Measurements from ENCODE around the gene CCDC92. TPM values are rescaled to one million over a fixed set of nuclear protein-coding genes. Genes with fewer than 3 reads are reported as not detected.
"Not testable (repeated sequence)": the region's sequence is repeated elsewhere in the genome, so short reads cannot be mapped to it uniquely, and the experiment has no call there.

CCDC92 gene
- polyA plus RNA-seq, 3 donors, result 44.6 to 51.9 (median 48.4) TPM

DNA sequence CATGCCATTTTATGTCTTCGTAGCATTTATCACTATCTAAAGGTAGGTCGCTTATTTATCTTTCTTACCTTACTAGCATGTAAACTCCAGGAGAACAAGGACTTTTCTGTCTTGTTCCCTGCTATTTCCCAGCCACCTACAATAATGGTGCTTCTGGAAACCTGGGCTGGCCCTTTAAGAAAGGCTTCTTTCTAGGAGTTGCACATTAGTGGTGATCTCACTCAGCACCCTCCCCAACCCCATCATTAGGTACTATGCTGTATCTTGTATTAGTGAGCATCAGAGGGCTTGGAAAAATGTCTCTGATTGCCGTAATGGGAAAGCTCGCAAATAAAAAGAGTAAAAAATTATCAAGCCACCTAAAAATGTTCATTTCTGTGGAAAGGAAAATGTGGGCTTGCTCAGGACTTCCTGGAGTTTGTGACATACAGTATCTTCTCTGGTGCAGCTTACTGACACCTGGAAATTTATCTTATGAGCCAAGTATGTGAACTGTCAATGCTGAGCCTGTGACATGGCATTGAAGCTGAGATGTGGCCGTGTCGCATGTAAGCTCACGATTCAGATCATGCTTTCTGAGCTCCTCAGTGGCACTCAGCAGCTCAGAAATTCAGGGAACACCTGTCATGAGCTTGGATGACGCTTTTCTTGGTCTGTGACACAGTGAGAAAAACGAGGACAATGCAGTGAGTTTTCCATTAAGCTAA, 12.4 kb downstream of the CCDC92 start:
- no peak for DNase-seq (ENCODE audit: extremely low read depth in 1 of 11, low read depth in 9 of 11, low spot score in 4 of 11)

DNA sequence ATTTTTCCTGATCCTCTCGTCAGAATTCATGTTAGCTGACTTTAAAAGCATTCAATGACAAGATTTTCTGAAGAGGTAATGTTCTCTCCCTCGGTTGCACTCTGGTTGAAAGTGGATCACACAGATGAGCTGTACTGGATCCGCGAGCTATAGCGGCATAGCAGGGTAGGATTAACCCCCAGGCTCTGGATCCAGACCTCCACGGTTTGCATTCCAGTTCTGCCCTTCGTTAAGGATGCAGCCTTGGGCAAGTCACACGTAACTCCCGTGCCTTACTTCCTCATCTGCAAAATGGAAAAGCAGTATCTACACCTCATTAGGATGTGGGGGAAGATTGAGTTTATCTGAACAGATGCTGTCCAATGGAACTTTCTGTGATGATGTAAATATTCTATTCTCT, 13.8 kb downstream of the CCDC92 start:
- DNase-seq (ENCODE audit: extremely low read depth in 1 of 11, low read depth in 9 of 11, low spot score in 4 of 11), result no peak

DNA sequence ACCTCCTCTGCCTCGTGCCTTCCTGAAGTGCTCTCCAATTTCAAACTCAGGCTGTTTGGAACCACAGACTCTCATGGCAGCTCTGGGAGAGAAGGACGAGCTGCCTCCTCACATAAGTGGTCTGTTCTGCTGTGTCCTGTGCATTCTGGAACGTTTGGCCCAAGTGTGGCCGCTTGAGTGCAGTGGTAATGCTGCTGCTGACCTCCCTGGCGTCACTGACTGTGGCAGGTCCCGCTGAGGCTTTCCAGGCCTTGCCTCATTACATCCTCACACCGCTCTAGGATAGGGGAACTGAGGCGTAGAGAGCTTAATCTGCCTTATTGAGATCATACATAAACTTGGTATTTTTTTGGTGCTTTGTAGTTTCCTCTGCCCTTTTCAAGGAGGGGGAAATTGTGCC, 14.2 kb downstream of the CCDC92 start:
- DNase-seq (ENCODE audit: extremely low read depth in 1 of 11, low read depth in 9 of 11, low spot score in 4 of 11), result no peak

DNA sequence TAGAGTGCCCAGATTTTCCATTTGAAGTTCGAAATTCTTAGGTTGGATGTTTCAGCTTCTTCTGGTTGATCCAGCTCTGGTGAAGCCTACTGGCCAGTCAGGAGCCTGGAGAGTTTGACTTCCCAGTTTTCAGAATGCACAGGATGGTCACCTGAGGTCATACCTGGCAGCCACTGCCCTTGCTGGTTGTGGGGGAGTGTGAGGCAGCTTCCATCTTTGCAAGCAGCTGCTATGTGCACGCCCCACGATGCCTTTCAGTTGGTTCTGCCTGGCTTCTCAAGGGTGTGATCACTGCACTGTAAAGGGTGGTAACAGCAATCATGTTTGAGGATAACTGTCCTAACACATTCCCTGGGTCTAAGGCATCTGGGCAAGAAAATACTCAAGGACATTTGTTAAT, 15.4 kb downstream of the CCDC92 start:
- DNase-seq (ENCODE audit: extremely low read depth in 1 of 11, low read depth in 9 of 11, low spot score in 4 of 11), result peak in 2 of 11 donors; percentile 5 to 23

DNA sequence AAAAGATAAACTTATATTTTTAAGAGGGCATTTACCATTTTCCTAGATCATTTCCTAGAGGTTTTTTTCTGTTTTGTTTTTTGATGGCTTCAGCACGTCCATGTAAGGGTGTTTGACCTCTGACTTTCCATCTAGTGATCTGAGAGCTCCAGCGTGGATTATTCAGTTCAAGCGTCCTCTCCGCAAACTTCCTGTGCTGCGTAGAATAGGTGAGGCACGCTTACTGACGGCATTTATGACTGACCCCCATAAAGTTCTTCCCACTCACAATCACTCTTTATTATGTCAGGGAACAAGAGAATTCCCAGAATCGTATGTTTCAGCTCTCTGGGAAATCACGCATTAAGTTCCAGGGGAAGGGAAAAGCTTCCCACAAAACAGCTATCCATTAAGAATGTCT, 16.4 kb downstream of the CCDC92 start:
- no peak for DNase-seq (ENCODE audit: extremely low read depth in 1 of 11, low read depth in 9 of 11, low spot score in 4 of 11)

DNA sequence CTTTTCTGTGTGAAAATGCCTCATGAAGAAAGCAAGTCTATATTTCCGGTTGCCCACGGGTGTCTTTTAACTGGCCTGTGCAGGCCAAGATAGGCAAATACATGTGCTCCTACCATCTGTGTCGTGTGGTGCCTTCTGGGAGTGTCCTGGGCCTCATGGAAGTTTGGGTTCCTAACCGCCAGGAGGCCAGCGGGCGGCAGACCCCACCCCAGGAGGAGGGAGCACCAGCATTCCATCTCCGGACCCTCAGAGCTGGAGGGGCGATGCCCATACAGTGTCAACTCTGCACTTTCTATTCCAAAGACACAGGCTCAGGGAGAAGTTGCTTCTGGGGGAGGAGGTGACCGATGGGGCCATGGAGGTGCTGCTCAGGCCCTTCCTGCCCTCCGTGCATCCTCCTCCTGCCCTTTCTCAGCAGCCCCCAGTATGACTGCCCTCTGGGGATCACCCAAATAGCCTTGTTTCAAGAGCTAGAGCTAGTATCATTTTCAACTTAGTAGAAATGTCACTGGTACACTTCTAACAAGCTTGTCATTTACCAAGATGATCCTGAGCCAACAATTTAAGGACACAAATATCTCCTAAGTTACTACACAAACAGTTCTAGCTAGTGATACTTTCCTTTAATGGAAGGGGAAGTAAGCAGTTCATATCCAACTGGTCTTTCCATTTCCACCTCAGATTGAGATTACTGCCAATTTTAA, 17.8 kb downstream of the CCDC92 start:
- DNase-seq (ENCODE audit: extremely low read depth in 1 of 11, low read depth in 9 of 11, low spot score in 4 of 11), result no peak

DNA sequence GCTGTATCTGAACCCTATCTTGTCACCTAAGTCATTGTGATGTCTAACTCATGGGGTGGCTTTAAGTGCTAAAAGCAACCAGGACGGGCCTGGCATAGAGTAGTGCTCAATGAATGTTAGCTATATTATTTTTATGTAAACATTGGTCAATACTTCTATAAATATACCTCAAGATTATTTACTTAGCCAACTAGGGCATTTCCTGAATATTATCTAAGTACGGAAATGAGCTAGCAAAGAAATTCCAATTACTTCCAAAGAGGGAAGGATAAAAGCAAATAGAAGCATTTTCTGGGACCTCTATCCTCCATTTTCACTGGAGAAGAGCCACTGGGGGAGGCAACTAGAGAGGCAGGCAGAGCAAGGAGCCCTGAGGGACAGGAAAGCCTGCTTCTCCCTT, 20.6 kb downstream of the CCDC92 start:
- DNase-seq (ENCODE audit: extremely low read depth in 1 of 11, low read depth in 9 of 11, low spot score in 4 of 11), result no peak

DNA sequence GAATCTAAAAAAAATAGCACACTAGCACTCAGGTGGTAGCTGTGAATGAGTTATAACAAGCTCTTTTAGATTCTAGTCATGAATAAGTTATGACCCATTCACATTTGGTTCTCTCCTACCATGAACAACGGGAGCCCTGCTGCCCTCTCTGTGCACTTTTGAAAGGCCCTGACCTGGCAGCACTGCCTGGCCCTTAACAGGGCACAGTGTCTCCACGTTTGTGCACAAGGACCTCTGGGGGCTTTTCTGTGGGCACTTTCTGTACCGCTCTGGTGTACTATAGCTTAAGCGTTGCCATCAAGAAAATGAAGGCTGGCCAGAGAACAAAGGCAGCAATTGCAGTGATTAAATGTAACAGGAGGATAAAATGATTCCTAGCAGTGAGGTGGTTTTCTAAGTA, 21.2 kb downstream of the CCDC92 start:
- no peak for DNase-seq (ENCODE audit: extremely low read depth in 1 of 11, low read depth in 9 of 11, low spot score in 4 of 11)

DNA sequence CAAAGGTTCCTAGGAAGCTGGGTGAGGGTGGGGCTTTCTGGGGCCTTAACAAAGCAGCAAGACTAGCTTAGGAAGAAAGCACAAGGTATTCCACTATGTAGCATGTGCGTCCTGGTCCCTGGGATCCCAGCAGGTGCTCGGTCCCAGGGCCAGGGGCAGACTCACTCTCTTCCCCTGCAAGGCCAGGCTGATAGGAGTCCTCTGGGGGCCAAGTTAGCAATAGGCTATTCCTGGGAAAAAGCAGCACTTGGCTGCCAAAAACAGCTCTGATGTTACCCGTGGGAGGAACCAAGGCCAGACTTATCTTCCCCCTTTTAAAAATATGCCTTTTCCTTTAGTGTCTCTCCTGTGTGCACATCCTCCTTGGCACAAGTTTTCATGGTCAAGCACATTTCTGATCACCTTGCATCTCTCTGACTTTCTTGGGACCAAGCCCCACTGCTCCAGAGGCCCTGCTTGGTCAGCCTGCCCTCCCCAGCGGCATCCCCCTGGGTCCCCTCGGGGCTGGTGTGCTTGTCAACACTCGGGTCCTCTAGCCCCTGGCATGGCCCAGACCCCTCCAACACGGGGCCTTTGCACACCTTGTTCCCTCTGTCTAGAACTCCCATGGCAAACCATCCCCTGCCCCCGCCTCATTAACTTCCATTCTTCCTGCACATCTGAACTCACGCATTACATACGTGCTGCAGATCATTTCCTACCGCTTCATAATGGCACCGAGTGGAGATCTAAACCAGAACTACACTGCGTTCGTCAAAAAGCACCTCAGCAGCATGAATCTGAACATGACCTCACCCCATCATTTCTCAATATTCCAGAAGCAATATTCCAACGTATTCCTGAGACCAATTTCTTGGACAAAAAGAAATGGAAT, 21.9 kb downstream of the CCDC92 start:
- DNase-seq (ENCODE audit: extremely low read depth in 1 of 11, low read depth in 9 of 11, low spot score in 4 of 11), result no peak

DNA sequence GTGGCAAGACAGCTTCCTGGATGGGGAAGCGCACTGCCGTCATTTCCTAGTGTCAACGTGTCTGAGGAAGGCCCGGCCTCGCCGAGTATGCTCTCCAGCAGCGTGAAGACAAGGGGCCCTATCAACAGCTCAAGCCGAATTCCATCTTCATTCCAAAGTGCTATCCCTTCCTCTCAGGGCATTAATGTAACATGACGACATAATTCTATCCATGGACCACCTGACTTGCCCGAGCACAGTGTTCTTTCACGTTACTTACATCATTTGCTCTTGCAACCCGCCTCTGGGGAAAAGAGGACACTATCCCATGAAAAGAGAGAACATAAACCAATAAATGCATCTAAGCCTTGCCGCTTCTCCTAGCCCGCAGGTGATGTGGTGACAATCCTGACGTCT, 22.9 kb downstream of the CCDC92 start:
- no peak for DNase-seq (ENCODE audit: extremely low read depth in 1 of 11, low read depth in 9 of 11, low spot score in 4 of 11)

DNA sequence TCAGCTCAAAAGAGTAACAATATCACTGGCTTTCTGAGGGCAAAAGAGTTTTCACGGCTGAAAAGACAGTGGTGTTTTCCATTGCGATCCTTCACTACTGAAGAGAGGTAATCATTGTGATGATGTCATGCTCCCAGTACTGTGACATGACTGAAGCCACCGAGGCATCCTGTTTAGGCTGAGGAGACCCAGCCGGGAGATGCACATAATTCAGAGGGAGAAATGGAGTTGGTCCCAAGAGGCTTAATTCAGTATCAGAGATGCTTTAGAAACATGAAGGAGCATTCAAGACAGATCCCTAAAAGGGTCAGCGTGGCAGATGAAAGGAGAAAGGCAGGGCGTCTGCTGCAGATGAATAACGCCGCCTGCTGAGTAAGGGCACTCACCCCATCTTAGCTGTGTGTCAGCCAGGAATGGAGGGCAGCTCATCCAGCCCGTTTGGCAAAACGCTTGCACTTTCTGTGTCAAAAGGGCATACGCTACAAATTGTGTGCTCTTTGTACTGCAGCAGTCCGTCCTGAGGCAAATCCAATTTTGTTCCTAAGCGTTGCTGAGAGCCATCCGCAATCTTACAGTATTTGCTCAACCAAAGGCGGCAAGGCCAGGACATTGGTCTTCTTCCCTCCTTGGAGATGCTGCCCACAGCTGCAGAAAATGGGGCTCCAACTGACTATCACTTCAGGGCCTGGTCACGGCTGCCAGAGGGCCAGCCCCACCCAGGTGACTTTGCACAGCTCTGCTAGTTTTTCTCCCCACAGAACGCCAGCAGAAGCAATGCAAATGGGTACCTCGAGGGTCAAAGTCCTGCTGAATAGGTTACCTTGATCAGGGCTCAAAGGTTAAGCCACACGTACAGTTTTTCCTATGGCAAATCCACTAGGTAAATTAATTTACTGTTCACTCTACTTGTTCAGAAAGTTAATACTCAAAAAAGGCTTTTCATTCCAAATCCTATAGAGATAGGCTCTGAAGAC, 23.5 kb downstream of the CCDC92 start:
- no peak for DNase-seq (ENCODE audit: extremely low read depth in 1 of 11, low read depth in 9 of 11, low spot score in 4 of 11)

DNA sequence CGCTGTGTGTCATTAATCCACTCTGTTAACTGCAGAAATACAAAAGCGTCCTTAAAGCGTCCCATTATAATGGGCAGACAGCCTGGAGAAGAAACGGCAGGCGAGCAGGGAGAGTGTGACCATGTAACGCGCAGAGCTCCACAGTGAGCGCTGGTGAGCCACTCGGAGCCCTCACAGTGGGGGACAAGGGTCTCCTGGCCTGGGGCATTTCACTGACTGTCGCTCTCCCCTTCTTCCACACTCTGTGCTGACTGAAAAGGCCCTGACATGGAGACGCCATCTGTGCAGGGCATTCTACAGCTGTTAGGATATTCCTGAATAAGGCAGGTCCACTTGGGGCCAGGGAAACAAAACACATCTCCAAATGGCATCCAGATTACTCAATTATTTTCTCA, 24.2 kb downstream of the CCDC92 start:
- DNase-seq (ENCODE audit: extremely low read depth in 1 of 11, low read depth in 9 of 11, low spot score in 4 of 11), result no peak

DNA sequence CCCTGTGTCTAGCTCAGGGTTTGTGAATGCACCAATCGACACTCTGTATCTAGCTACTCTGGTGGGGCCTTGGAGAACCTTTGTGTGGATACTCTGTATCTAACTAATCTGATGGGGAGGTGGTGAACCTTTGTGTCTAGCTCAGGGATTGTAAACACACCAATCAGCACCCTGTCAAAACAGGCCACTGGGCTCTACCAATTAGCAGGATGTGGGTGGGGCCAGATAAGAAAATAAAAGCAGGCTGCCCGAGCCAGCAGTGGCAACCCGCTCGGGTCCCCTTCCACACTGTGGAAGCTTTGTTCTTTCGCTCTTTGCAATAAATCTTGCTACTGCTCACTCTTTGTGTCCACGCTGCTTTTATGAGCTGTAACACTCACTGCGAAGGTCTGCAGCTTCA, 25.1 kb downstream of the CCDC92 start:
- DNase-seq (ENCODE audit: extremely low read depth in 1 of 11, low read depth in 9 of 11, low spot score in 4 of 11), result not testable (repeated sequence)

DNA sequence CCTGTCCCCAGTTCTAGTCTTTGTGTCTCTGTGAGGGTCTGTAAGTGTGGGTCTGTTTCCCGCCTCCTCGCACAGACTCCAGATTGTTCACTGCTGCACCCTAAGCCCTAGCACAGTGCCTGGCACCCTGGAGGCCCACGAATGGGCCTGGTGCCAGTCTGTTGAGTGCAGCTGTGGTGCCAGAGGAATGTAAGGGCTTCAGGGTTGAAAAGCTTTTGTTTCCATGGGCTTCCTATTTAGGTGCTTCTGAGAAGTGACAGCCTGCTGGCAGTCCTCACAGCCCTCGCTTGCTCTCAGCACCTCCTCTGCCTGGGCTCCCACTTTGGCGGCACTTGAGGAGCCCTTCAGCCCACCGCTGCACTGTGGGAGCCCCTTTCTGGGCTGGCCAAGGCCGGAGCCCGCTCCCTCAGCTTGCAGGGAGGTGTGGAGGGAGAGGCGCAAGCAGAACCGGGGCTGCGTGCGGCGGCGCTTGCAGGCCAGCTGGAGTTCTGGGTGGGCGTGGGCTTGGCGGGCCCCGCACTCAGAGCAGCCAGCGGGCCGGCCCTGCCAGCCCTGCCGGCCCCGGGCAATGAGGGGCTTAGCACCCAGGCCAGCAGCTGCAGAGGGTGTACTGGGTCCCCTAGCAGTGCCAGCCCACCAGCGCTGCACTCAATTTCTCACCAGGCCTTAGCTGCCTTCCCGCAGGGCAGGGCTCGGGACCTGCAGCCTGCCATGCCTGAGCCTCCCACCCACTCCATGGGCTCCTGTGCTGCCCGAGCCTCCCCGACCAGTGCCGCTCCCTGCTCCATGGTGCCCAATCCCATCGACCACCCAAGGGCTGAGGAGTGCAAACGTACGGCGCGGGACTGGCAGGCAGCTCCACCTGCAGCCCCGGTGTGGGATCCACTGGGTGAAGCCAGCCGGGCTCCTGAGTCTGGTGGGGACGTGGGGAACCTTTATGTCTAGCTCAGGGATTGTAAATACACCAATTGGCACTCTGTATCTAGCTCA, 25.8 kb downstream of the CCDC92 start:
- DNase-seq (ENCODE audit: extremely low read depth in 1 of 11, low read depth in 9 of 11, low spot score in 4 of 11), result not testable (repeated sequence)

DNA sequence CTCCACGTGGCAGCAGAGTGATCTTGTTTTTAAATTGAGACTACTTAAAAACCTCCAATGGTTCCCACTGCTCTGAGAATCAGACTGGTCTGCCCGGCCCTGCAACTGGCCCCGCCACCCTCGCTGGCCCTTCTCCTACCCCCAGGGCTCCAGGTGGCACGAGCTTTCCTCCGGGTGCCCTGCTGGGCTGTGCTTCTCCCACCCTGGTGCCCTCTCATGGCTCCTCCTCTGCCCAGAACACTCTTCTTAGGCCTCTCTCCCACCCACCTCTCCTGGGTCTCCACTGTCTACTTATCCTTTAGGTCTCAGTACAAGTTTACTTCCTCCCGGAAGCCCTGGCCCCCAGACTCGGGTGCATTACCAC, 26.5 kb downstream of the CCDC92 start:
- no peak for DNase-seq (ENCODE audit: extremely low read depth in 1 of 11, low read depth in 9 of 11, low spot score in 4 of 11)

DNA sequence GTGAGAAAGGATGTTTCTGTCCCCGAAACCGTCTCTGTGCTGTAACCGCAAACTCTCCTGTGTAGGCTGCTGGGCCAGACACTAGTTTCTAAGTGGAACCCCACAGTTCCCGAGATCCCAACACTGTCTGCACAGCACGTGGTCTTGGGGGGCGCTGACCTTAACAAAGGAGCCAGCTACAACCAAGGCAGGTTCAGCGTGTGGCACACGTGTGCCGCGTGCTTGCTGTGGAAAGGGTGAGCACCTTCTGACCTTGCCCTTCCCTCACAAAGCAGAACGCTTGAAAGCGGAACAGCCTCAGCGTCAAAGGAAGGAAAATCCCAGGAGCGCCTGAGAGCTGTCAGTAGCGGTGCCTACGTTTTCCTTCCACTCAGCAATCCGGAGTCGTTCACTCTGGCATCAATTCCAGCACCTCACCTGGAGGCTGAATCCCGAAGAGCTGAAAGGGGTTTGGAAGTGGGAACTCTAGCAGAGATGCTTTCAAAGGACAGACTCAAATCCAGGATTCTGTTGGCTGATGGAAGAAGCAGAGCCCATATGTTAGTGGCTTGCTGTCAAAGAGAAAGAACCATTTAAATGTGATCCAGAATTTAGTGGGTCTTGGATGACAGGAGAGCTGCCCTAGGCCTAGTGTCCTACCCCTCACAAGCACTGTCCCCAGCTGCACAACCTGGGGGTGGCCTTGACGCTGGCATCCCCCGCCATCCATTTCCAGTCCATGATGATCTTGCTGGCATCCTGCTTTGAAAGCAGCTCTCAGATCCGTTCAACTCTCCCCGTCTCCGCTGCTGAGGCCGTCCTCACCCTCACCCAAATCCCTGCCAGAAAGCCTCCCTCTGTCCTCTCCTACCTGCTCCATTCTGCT, 27.1 kb downstream of the CCDC92 start:
- no peak for DNase-seq (ENCODE audit: extremely low read depth in 1 of 11, low read depth in 9 of 11, low spot score in 4 of 11)

DNA sequence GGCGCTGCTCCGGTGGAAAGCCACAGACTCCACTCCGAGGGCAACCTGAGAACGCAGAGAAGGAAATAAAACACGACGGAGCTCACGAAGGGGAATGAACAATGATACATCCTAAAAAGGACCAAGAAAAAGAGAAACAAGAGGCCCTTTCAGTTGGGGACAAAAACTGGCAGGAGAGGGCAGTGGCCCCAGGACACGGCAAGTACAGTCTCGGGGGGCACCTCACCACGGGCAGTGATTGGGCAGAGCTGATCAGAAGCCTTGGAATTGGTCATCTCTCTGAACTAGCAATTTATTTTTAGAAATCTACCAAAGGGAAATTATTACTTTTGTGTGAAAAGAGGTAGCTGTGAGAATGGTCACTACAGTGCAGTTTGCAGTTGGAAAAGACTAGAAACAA, 27.9 kb downstream of the CCDC92 start:
- no peak for DNase-seq (ENCODE audit: extremely low read depth in 1 of 11, low read depth in 9 of 11, low spot score in 4 of 11)

Measured in renal cortex interstitium (tissue), 11 donors.